ENCODE data around the gene SGSM1. TPM values are rescaled to one million over a fixed set of nuclear protein-coding genes. Genes with fewer than 3 reads are reported as not detected.

The SGSM1 gene
- total RNA-seq, 1 experiment from 2014 or later, result 4.1 TPM

- no peak for ATAC-seq
- H3K4me1 Mint-ChIP-seq, result peaks cover 40% of the 10 kb centered on the region
- no peaks in the 10 kb centered on the region for H3K36me3 Mint-ChIP-seq
- CTCF ChIA-PET, result interaction anchor here (1.3 to 5.6 kb wide), 5 partner anchors 9 to 180 kb away, joined by 4 to 58 read pairs (median 6); no protein-coding TSS in a partner anchor
- H3K4me3 Mint-ChIP-seq, result no peak overlapping the region
- DNase-seq (ENCODE audit: low spot score), result peak; percentile 36
- H3K9me3 Mint-ChIP-seq, result no peaks in the 10 kb centered on the region
- TF ChIP-seq GRHL2 (CRISPR knock-in tag; IDR thresholded peaks at IDR 0.05; ENCODE audit: insufficient replicate concordance, severe bottlenecking) (no peak), CREM (CRISPR knock-in tag; IDR thresholded peaks at IDR 0.05) (no peak), PRRX2 (CRISPR knock-in tag; IDR thresholded peaks at IDR 0.05) (no peak), E2F5 (CRISPR knock-in tag; IDR thresholded peaks at IDR 0.05) (no peak), ZMAT4 (CRISPR knock-in tag; IDR thresholded peaks at IDR 0.05) (no peak), ZNF219 (CRISPR knock-in tag; IDR thresholded peaks at IDR 0.05; ENCODE audit: borderline replicate concordance) (no peak), MYBL2 (CRISPR knock-in tag; IDR thresholded peaks at IDR 0.05) (no peak), KAT7 (CRISPR knock-in tag; IDR thresholded peaks at IDR 0.05; ENCODE audit: borderline replicate concordance) (no peak), ZNF232 (CRISPR knock-in tag; IDR thresholded peaks at IDR 0.05) (no peak), ZNF423 (CRISPR knock-in tag; IDR thresholded peaks at IDR 0.05) (no peak), FOXJ3 (CRISPR knock-in tag; IDR thresholded peaks at IDR 0.05; ENCODE audit: borderline replicate concordance) (no peak)
- peak overlapping the region; percentile 94 for H3K27ac Mint-ChIP-seq
- H3K27me3 Mint-ChIP-seq (ENCODE audit: low read depth), result peaks cover 3% of the 10 kb centered on the region; the same call in 1 of the 2 replicates
- POLR2A ChIA-PET, result no interaction called here
Observed at GRCh38 chr22:24948356-24949202, 142.6 kb downstream of the SGSM1 start.

GRCh38 chr22:24950272-24950902 lies 144.4 kb downstream of the SGSM1 start:
- Mint-ChIP-seq H3K27me3 (ENCODE audit: low read depth) (peaks cover 7% of the 10 kb centered on the region), H3K9me3 (no peaks in the 10 kb centered on the region), H3K4me3 (peak overlapping the region; percentile 48), H3K27ac (peak overlapping the region; percentile 54), H3K36me3 (0 out of 2 replicates have a peak, but pooled peaks cover 2% of the 10 kb centered on the region), H3K4me1 (peaks cover 55% of the 10 kb centered on the region)
- DNase-seq (ENCODE audit: low spot score) (peak; percentile 77), ATAC-seq (peak; percentile 78)
- CTCF ChIA-PET, result interaction anchor here (0.7 to 5.6 kb wide), 17 partner anchors 11 to 178 kb away, joined by 3 to 58 read pairs (median 6); partner anchors contain the start of gene SGSM1
- TF ChIP-seq TEAD4 (CRISPR knock-in tag; IDR thresholded peaks at IDR 0.05) (peak; percentile 79; the same call in 1 of the 2 replicates), ETV6 (CRISPR knock-in tag; IDR thresholded peaks at IDR 0.05) (peak; percentile 62; the same call in 1 of the 2 replicates), TEAD1 (CRISPR knock-in tag; IDR thresholded peaks at IDR 0.05) (peak; percentile 89; the same call in 1 of the 2 replicates), TP53 (CRISPR knock-in tag; IDR thresholded peaks at IDR 0.05) (no peak), ZNF232 (CRISPR knock-in tag; IDR thresholded peaks at IDR 0.05) (no peak), SP1 (CRISPR knock-in tag; conservative IDR thresholded peaks at IDR 0.05) (peak; percentile 52; the same call in 1 of the 2 replicates)
- POLR2A ChIA-PET, result interaction anchor here (0.8 to 1.0 kb wide), 3 partner anchors 11 to 107 kb away, joined by 3 read pairs; no protein-coding TSS in a partner anchor

- ATAC-seq, result peak; percentile 75
- ChIA-PET POLR2A (interaction anchor here (1.0 kb wide), 1 partner anchor 73 kb away, joined by 3 read pairs; no protein-coding TSS in a partner anchor), CTCF (interaction anchor here (0.6 to 5.6 kb wide), 14 partner anchors 13 to 105 kb away, joined by 3 to 58 read pairs (median 4); no protein-coding TSS in a partner anchor)
- no peak for TF ChIP-seq CDX4 (CRISPR knock-in tag; IDR thresholded peaks at IDR 0.05; ENCODE audit: borderline replicate concordance)
- no peak for TF ChIP-seq MXD4 (CRISPR knock-in tag; IDR thresholded peaks at IDR 0.05; ENCODE audit: borderline replicate concordance)
- no peak for TF ChIP-seq ATF6 (CRISPR knock-in tag; IDR thresholded peaks at IDR 0.05)
- TF ChIP-seq E2F5 (CRISPR knock-in tag; IDR thresholded peaks at IDR 0.05), result peak; percentile 90
- peak; percentile 66; the same call in 1 of the 2 replicates for TF ChIP-seq GABPB1 (CRISPR knock-in tag; IDR thresholded peaks at IDR 0.05)
- TF ChIP-seq ZBTB21 (CRISPR knock-in tag; IDR thresholded peaks at IDR 0.05; ENCODE audit: borderline replicate concordance), result peak; percentile 32; the same call in 1 of the 2 replicates
Observed at GRCh38 chr22:24951942-24952836, 146.2 kb downstream of the SGSM1 start, which contains the start of gene KIAA1671. TSS of gene KIAA1671 (plus strand) at chr22:24952716. CDS start at chr22:25028000, 75,284 bp downstream.

More at GRCh38 chr22:24951942-24952836, 146.2 kb downstream of the SGSM1 start, which contains the start of gene KIAA1671:
- Mint-ChIP-seq H3K36me3 (0 out of 2 replicates have a peak, but pooled peaks cover 2% of the 10 kb centered on the region), H3K9me3 (no peaks in the 10 kb centered on the region), H3K4me3 (peak within 1 kb of the TSS; percentile 98), H3K27ac (peak within 1 kb of the TSS; percentile 92), H3K4me1 (peaks cover 53% of the 10 kb centered on the region), H3K27me3 (ENCODE audit: low read depth) (peaks cover 10% of the 10 kb centered on the region)
- peak; percentile 98 for DNase-seq (ENCODE audit: low spot score)
